ENCODE data around the gene PLS1. TPM values are rescaled to one million over a fixed set of nuclear protein-coding genes. Genes with fewer than 3 reads are reported as not detected.
A peak's percentile ranks its signal among the peaks of the same experiment; 100 is the strongest.

The PLS1 gene
- total RNA-seq, 2 donors from 2014 or later, result 252 to 418 TPM

GRCh38 chr3:142723968-142724681 lies 127.9 kb downstream of the PLS1 start, which contains the start of gene TRPC1:
TSS of gene TRPC1 (plus strand) at chr3:142724034. CDS start at chr3:142724560, 526 bp downstream.
- DNase-seq, result peak; percentile 75
- H3K9ac ChIP-seq (ENCODE audit: low read depth in 2 of 2, low read length in 2 of 2), result peak within 1 kb of the TSS; percentile 61 to 91
- intact Hi-C loops (cut with DNase I), result no loop called here

GRCh38 chr3:142724682-142725356 lies 128.6 kb downstream of the PLS1 start:
- H3K9me3 ChIP-seq, result no peaks in the 10 kb centered on the region
- peaks cover 3% of the 10 kb centered on the region for H3K4me1 ChIP-seq
- H3K4me3 ChIP-seq, result peak overlapping the region; percentile 59
- DNase-seq, result peak; percentile 26
- H3K9ac ChIP-seq (ENCODE audit: low read depth in 2 of 2, low read length in 2 of 2), result peak overlapping the region; percentile 61 to 91
- TF ChIP-seq, protein P1, sequence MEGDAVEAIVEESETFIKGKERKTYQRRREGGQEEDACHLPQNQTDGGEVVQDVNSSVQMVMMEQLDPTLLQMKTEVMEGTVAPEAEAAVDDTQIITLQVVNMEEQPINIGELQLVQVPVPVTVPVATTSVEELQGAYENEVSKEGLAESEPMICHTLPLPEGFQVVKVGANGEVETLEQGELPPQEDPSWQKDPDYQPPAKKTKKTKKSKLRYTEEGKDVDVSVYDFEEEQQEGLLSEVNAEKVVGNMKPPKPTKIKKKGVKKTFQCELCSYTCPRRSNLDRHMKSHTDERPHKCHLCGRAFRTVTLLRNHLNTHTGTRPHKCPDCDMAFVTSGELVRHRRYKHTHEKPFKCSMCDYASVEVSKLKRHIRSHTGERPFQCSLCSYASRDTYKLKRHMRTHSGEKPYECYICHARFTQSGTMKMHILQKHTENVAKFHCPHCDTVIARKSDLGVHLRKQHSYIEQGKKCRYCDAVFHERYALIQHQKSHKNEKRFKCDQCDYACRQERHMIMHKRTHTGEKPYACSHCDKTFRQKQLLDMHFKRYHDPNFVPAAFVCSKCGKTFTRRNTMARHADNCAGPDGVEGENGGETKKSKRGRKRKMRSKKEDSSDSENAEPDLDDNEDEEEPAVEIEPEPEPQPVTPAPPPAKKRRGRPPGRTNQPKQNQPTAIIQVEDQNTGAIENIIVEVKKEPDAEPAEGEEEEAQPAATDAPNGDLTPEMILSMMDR (IDR thresholded peaks at IDR 0.05), result no peak
- peaks cover 17% of the 10 kb centered on the region for H3K27me3 ChIP-seq
- intact Hi-C loops (cut with DNase I), result no loop called here
- no peaks in the 10 kb centered on the region for H3K36me3 ChIP-seq
- H3K27ac ChIP-seq, result no peak overlapping the region

More at GRCh38 chr3:142723968-142724681, 127.9 kb downstream of the PLS1 start, which contains the start of gene TRPC1:
- H3K27ac ChIP-seq, result peak within 1 kb of the TSS; percentile 62
- H3K27me3 ChIP-seq, result peaks cover 17% of the 10 kb centered on the region
- H3K4me1 ChIP-seq, result peaks cover 3% of the 10 kb centered on the region
- TF ChIP-seq, protein P1 (IDR thresholded peaks at IDR 0.05), result no peak
- no peaks in the 10 kb centered on the region for H3K36me3 ChIP-seq
- no peaks in the 10 kb centered on the region for H3K9me3 ChIP-seq
- peak within 1 kb of the TSS; percentile 59 for H3K4me3 ChIP-seq

DNA sequence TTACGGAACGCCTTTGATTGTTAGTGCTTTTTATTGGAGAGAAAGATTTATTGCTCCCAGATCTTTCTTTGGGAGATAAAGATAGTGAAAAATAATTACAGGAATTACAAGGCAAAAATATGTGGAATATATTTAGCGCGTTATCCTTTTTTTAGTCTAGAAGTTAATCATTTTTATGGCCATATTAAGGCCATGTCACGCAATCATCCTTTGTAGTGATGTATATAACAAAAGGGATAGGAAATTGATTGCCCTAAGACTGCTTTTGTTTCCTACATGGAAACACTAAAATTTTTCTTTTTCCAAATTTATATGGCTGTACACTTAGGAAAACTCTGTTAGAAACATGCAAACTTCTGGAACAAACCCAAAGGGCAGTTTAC lies 129.2 kb downstream of the PLS1 start:
- Histone ChIP-seq H3K27me3 (peaks cover 17% of the 10 kb centered on the region), H3K9ac (ENCODE audit: low read depth in 2 of 2, low read length in 2 of 2) (no peak overlapping the region), H3K36me3 (no peaks in the 10 kb centered on the region), H3K9me3 (no peaks in the 10 kb centered on the region), H3K4me1 (peaks cover 3% of the 10 kb centered on the region), H3K27ac (no peak overlapping the region), H3K4me3 (peak overlapping the region; percentile 59)
- TF ChIP-seq, protein P1 (IDR thresholded peaks at IDR 0.05), result no peak
- no peak for DNase-seq
- intact Hi-C loops (cut with DNase I), result no loop called here

DNA sequence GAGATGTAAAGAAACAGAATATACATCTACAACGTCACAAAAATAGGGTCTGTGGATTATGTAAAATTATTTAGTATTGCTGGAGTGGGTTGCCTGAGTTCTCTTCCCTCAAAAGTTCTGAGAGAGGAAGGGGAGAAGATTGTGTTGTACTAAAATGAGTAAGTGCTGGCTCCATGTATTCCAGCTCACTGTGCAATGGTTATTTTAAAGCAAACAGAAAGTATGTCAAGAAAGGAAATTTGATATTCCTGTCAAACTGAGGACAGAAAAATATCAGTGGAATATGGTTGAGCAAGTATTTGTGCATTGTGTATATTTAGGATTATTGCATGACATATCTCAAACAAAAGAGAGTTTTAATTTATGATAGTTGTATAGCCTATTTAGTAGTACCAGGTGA lies 129.8 kb downstream of the PLS1 start:
- TF ChIP-seq, protein P1 (IDR thresholded peaks at IDR 0.05), result no peak
- no peaks in the 10 kb centered on the region for H3K36me3 ChIP-seq
- H3K27ac ChIP-seq, result no peak overlapping the region
- intact Hi-C loops (cut with DNase I), result no loop called here
- no peaks in the 10 kb centered on the region for H3K9me3 ChIP-seq
- no peak overlapping the region for H3K9ac ChIP-seq (ENCODE audit: low read depth in 2 of 2, low read length in 2 of 2)
- no peak for DNase-seq
- H3K27me3 ChIP-seq, result peaks cover 17% of the 10 kb centered on the region
- H3K4me3 ChIP-seq, result no peak overlapping the region
- H3K4me1 ChIP-seq, result peaks cover 3% of the 10 kb centered on the region

DNA sequence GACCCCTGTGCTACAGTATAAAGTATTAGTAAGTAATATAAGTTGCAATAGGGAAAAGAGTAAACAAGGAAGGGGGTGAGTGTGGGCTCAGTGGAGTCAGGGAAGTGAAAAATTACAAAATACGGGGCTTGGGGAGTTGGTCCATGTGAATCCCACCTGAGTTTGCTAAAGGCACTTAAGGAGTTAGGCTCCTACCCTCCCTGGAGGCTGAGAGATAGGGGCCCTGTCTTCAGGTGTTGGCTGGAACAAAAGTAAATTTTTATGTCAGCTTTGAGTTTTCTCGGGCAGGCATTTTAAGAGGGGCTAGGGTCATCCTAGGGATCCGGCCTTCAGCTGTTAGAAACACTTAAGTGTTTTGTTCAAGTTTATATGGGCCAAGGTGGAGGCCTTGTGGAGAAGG lies 135.9 kb downstream of the PLS1 start:
- DNase-seq, result no peak
- no peaks in the 10 kb centered on the region for H3K36me3 ChIP-seq
- no peaks in the 10 kb centered on the region for H3K4me1 ChIP-seq
- intact Hi-C loops (cut with DNase I), result no loop called here
- TF ChIP-seq, protein P1 (IDR thresholded peaks at IDR 0.05), result no peak
- no peak overlapping the region for H3K9ac ChIP-seq (ENCODE audit: low read depth in 2 of 2, low read length in 2 of 2)
- no peaks in the 10 kb centered on the region for H3K27me3 ChIP-seq
- H3K4me3 ChIP-seq, result no peak overlapping the region
- H3K9me3 ChIP-seq, result no peaks in the 10 kb centered on the region
- H3K27ac ChIP-seq, result no peak overlapping the region
